BLaER1 treated with 17β-estradiol and CSF1 and Interleukin-3, amounts not matched to agents 10 nM and 100 nM (cell line): ENCODE results near the gene ZFPM1.
A peak's percentile ranks its signal among the peaks of the same experiment; 100 is the strongest.

Experiments
- H3K27ac ChIP-seq, 11 experiments: shearing (Covaris generic); formaldehyde crosslinking; 2 replicates each; pipeline ENCODE4 v1.8.1; 2022
- H3K27me3 ChIP-seq, 11 experiments: shearing (Covaris generic); formaldehyde crosslinking; 2 replicates each; pipeline ENCODE4 v1.8.1; 2022
- H3K36me3 ChIP-seq, 11 experiments: shearing (Covaris generic); formaldehyde crosslinking; 2 replicates each; pipeline ENCODE4 v1.8.1; 2022
- H3K4me1 ChIP-seq, 10 experiments: shearing (Covaris generic); formaldehyde crosslinking; 2 replicates each; pipeline ENCODE4 v1.8.1; 2022
- H3K4me2 ChIP-seq, 11 experiments: shearing (Covaris generic); formaldehyde crosslinking; 2 replicates each; pipeline ENCODE4 v1.8.1; 2022
- H3K4me3 ChIP-seq, 10 experiments: shearing (Covaris generic); formaldehyde crosslinking; 2 replicates each; pipeline ENCODE4 v1.8.1; 2022
- H3K9ac ChIP-seq, 11 experiments: shearing (Covaris generic); formaldehyde crosslinking; 2 replicates each; pipeline ENCODE4 v1.8.1; 2022
- H3K9me3 ChIP-seq, 11 experiments: shearing (Covaris generic); formaldehyde crosslinking; replicated peaks in 1 of 11; 2 replicates each; pipeline ENCODE4 v1.8.1; 2022
- H4K20me1 ChIP-seq, 11 experiments: shearing (Covaris generic); formaldehyde crosslinking; 2 replicates each; pipeline ENCODE4 v1.8.1; 2022
- Cebpa-rat ChIP-seq, 11 experiments: shearing (Covaris generic); IDR thresholded peaks; 2 replicates each; pipeline ENCODE4 v1.8.1; 2022

Gene ZFPM1

GRCh38 chr16:88508868-88509748 lies 56.0 kb downstream of the ZFPM1 start:
- Histone ChIP-seq H3K27me3 (no peaks in the 10 kb centered on the region), H3K9me3 (no peaks in the 10 kb centered on the region), H4K20me1 (peaks cover 0 to 94% (median 48%) of the 10 kb centered on the region in 11 experiments; a peak in 15 of 22 replicates), H3K27ac (peak overlapping the region in 1 of 11 experiments; percentile 18; a peak in 1 of 22 replicates), H3K4me3 (no peak overlapping the region), H3K4me2 (no peak overlapping the region; a peak in 1 of 22 replicates), H3K9ac (0 out of 22 replicates have a peak overlapping the region, but pooled peaks of 1 of the 11 experiments have one; percentile 11), H3K4me1 (peaks cover 0 to 46% (median 27%) of the 10 kb centered on the region in 10 experiments; a peak in 16 of 20 replicates), H3K36me3 (peaks cover 0 to 27% (median 0%) of the 10 kb centered on the region in 11 experiments; a peak in 6 of 22 replicates)
- TF ChIP-seq Cebpa-rat (IDR thresholded peaks at IDR 0.05), result no peak

- Histone ChIP-seq H4K20me1 (peaks cover 0 to 88% (median 44%) of the 10 kb centered on the region in 11 experiments; a peak in 15 of 22 replicates), H3K9me3 (no peaks in the 10 kb centered on the region), H3K4me2 (no peak overlapping the region), H3K36me3 (peaks cover 0 to 29% (median 2%) of the 10 kb centered on the region in 11 experiments; a peak in 10 of 22 replicates), H3K4me1 (peaks cover 0 to 40% (median 21%) of the 10 kb centered on the region in 10 experiments; a peak in 16 of 20 replicates), H3K9ac (no peak overlapping the region), H3K27me3 (no peaks in the 10 kb centered on the region), H3K4me3 (no peak overlapping the region), H3K27ac (no peak overlapping the region)
- no peak for TF ChIP-seq Cebpa-rat (IDR thresholded peaks at IDR 0.05)
Observed at GRCh38 chr16:88509749-88510069, 56.6 kb downstream of the ZFPM1 start.

- TF ChIP-seq Cebpa-rat (IDR thresholded peaks at IDR 0.05), result no peak
- H3K9ac ChIP-seq, result no peak overlapping the region
- no peak overlapping the region for H3K4me2 ChIP-seq
- peaks cover 0 to 81% (median 39%) of the 10 kb centered on the region in 11 experiments; a peak in 15 of 22 replicates for H4K20me1 ChIP-seq
- peaks cover 0 to 34% (median 15%) of the 10 kb centered on the region in 10 experiments; a peak in 14 of 20 replicates for H3K4me1 ChIP-seq
- no peak overlapping the region for H3K4me3 ChIP-seq
- peaks cover 0 to 35% (median 9%) of the 10 kb centered on the region in 11 experiments; a peak in 13 of 22 replicates for H3K36me3 ChIP-seq
- H3K27ac ChIP-seq, result no peak overlapping the region
- H3K27me3 ChIP-seq, result no peaks in the 10 kb centered on the region
- H3K9me3 ChIP-seq, result no peaks in the 10 kb centered on the region; a peak in 1 of 22 replicates
Observed at GRCh38 chr16:88510091-88510994, 57.3 kb downstream of the ZFPM1 start.

GRCh38 chr16:88511060-88511459 lies 58.0 kb downstream of the ZFPM1 start:
- H3K9ac ChIP-seq, result no peak overlapping the region
- H3K27ac ChIP-seq, result no peak overlapping the region
- no peaks in the 10 kb centered on the region for H3K27me3 ChIP-seq
- peaks cover 0 to 42% (median 16%) of the 10 kb centered on the region in 11 experiments; a peak in 15 of 22 replicates for H3K36me3 ChIP-seq
- peaks cover 0 to 4% (median 0%) of the 10 kb centered on the region in 11 experiments; a peak in 3 of 22 replicates for H3K9me3 ChIP-seq
- no peak overlapping the region for H3K4me2 ChIP-seq
- TF ChIP-seq Cebpa-rat (IDR thresholded peaks at IDR 0.05), result no peak
- H3K4me3 ChIP-seq, result no peak overlapping the region
- H4K20me1 ChIP-seq, result peaks cover 0 to 84% (median 33%) of the 10 kb centered on the region in 11 experiments; a peak in 15 of 22 replicates
- H3K4me1 ChIP-seq, result peaks cover 0 to 30% (median 12%) of the 10 kb centered on the region in 10 experiments; a peak in 11 of 20 replicates

GRCh38 chr16:88511906-88512305 lies 58.8 kb downstream of the ZFPM1 start:
- H3K4me2 ChIP-seq, result no peak overlapping the region
- peaks cover 0 to 47% (median 23%) of the 10 kb centered on the region in 11 experiments; a peak in 15 of 22 replicates for H3K36me3 ChIP-seq
- H3K9me3 ChIP-seq, result peaks cover 0 to 11% (median 0%) of the 10 kb centered on the region in 11 experiments; a peak in 3 of 22 replicates
- TF ChIP-seq Cebpa-rat (IDR thresholded peaks at IDR 0.05), result no peak
- H4K20me1 ChIP-seq, result peaks cover 0 to 82% (median 31%) of the 10 kb centered on the region in 11 experiments; a peak in 15 of 22 replicates
- no peak overlapping the region for H3K9ac ChIP-seq
- H3K27me3 ChIP-seq, result no peaks in the 10 kb centered on the region
- no peak overlapping the region for H3K27ac ChIP-seq
- no peak overlapping the region for H3K4me3 ChIP-seq
- H3K4me1 ChIP-seq, result peaks cover 0 to 26% (median 9%) of the 10 kb centered on the region in 10 experiments; a peak in 11 of 20 replicates

- Histone ChIP-seq H3K27me3 (no peaks in the 10 kb centered on the region), H3K4me1 (peaks cover 0 to 15% (median 0%) of the 10 kb centered on the region in 10 experiments; a peak in 4 of 20 replicates), H3K4me2 (no peak overlapping the region), H4K20me1 (peaks cover 0 to 71% (median 23%) of the 10 kb centered on the region in 11 experiments; a peak in 15 of 22 replicates), H3K36me3 (peaks cover 0 to 45% (median 23%) of the 10 kb centered on the region in 11 experiments; a peak in 15 of 22 replicates), H3K4me3 (no peak overlapping the region), H3K27ac (no peak overlapping the region), H3K9ac (peak overlapping the region in 2 of 11 experiments; percentile 6 to 35; a peak in 1 of 22 replicates), H3K9me3 (peaks cover 0 to 11% (median 0%) of the 10 kb centered on the region in 11 experiments; a peak in 3 of 22 replicates)
- TF ChIP-seq Cebpa-rat (IDR thresholded peaks at IDR 0.05), result no peak
Observed at GRCh38 chr16:88512728-88513696, 59.9 kb downstream of the ZFPM1 start.

GRCh38 chr16:88514070-88514469 lies 61.0 kb downstream of the ZFPM1 start:
- Histone ChIP-seq H3K27ac (no peak overlapping the region), H4K20me1 (peaks cover 0 to 61% (median 15%) of the 10 kb centered on the region in 11 experiments; a peak in 15 of 22 replicates), H3K4me1 (peaks cover 0 to 5% (median 0%) of the 10 kb centered on the region in 10 experiments; a peak in 1 of 20 replicates), H3K27me3 (no peaks in the 10 kb centered on the region), H3K36me3 (peaks cover 0 to 38% (median 22%) of the 10 kb centered on the region in 11 experiments; a peak in 15 of 22 replicates), H3K4me3 (no peak overlapping the region), H3K4me2 (no peak overlapping the region), H3K9ac (no peak overlapping the region), H3K9me3 (peaks cover 0 to 11% (median 0%) of the 10 kb centered on the region in 11 experiments; a peak in 3 of 22 replicates)
- TF ChIP-seq Cebpa-rat (IDR thresholded peaks at IDR 0.05), result no peak
